OCI-LY3 (cell line): ENCODE results near the gene AKR7A2.
A peak's percentile ranks its signal among the peaks of the same experiment; 100 is the strongest.

Source experiments
- H2AFZ ChIP-seq: fragments of 200-600, 300-600 bp; shearing (Covaris generic); 2 replicates; pipeline ENCODE4 v1.6.0; 2014; ENCODE audit warnings: antibody characterized with exemption, low read depth, low read length
- H3K27ac ChIP-seq: fragments of 200-600, 300-600 bp; sonication (generic); 2 replicates; pipeline ENCODE4 v1.5.1; 2014; ENCODE audit warnings: mild to moderate bottlenecking, low read length, moderate library complexity, mixed read lengths
- H3K27me3 ChIP-seq: fragments of 200-600, 300-600 bp; sonication (generic); 2 replicates; pipeline ENCODE4 v1.6.1; 2014; ENCODE audit warnings: low read depth, low read length, mixed read lengths
- H3K36me3 ChIP-seq: fragments of 200-600, 300-600 bp; sonication (generic); replicated peaks from 2 replicates; pipeline ENCODE3; 2014; ENCODE audit warnings: low read depth, low read length, mixed read lengths
- H3K4me1 ChIP-seq: fragments of 300-600, 200-600 bp; sonication (generic); 2 replicates; pipeline ENCODE4 v1.6.1; 2014; ENCODE audit warnings: low read length, mixed read lengths
- H3K4me2 ChIP-seq: fragments of 200-600, 300-600 bp; sonication (generic); 2 replicates; pipeline ENCODE4 v1.6.1; 2014; ENCODE audit warnings: low read length, mixed read lengths
- H3K4me3 ChIP-seq: fragments of 300-600, 200-600 bp; sonication (generic); 2 replicates; pipeline ENCODE4 v1.5.1; 2014; ENCODE audit warnings: antibody characterized with exemption, mild to moderate bottlenecking, low read length, moderate library complexity
- H3K79me2 ChIP-seq: fragments of 300-600, 200-600 bp; shearing (Covaris generic); 2 replicates; pipeline ENCODE4 v1.6.1; 2014; ENCODE audit warnings: mild to moderate bottlenecking, low read length, mixed read lengths
- H3K9ac ChIP-seq: fragments of 300-600, 200-600 bp; shearing (Covaris generic); 2 replicates; pipeline ENCODE4 v1.6.0; 2014; ENCODE audit warnings: mild to moderate bottlenecking, low read length, moderate library complexity
- H3K9me3 ChIP-seq: fragments of 200-600, 300-600 bp; shearing (Covaris generic); 2 replicates; pipeline ENCODE4 v1.6.1; 2014; ENCODE audit warnings: low read length, mixed read lengths; ENCODE audit not compliant: insufficient read depth
- H4K20me1 ChIP-seq: fragments of 200-600, 300-600 bp; sonication (generic); 2 replicates; pipeline ENCODE4 v1.6.1; 2016; ENCODE audit warnings: low read length, mixed read lengths; ENCODE audit not compliant: insufficient read depth
- CTCF ChIP-seq: fragments of 200-600, 300-600 bp; sonication (generic); IDR thresholded peaks from 2 replicates; pipeline ENCODE4 v1.5.1; 2014; ENCODE audit warnings: antibody characterized with exemption, low read length, low read depth
- EZH2phosphoT487 ChIP-seq: fragments of 200-600 bp; shearing (Covaris generic); IDR thresholded peaks from 2 replicates; pipeline ENCODE4 v1.6.1; 2018; ENCODE audit warnings: antibody characterized with exemption, mixed run types, low read depth

AKR7A2 gene

GRCh38 chr1:19321071-19321470 lies 9.1 kb upstream of the AKR7A2 start:
- Histone ChIP-seq H3K9me3 (no peaks in the 10 kb centered on the region), H2AFZ (no peak overlapping the region), H3K4me3 (no peak overlapping the region), H3K4me1 (peaks cover 6% of the 10 kb centered on the region), H3K27ac (no peak overlapping the region), H3K4me2 (no peak overlapping the region), H3K27me3 (no peaks in the 10 kb centered on the region), H4K20me1 (no peaks in the 10 kb centered on the region), H3K9ac (no peak overlapping the region), H3K79me2 (peaks cover 28% of the 10 kb centered on the region), H3K36me3 (peaks cover 26% of the 10 kb centered on the region)
- no peak for TF ChIP-seq EZH2phosphoT487
- no peak for TF ChIP-seq CTCF

- Histone ChIP-seq H3K36me3 (peaks cover 22% of the 10 kb centered on the region), H3K4me1 (peaks cover 25% of the 10 kb centered on the region), H3K4me3 (no peak overlapping the region), H3K9ac (no peak overlapping the region), H3K79me2 (peaks cover 44% of the 10 kb centered on the region), H4K20me1 (no peaks in the 10 kb centered on the region), H3K9me3 (no peaks in the 10 kb centered on the region), H3K27me3 (no peaks in the 10 kb centered on the region), H2AFZ (no peak overlapping the region), H3K27ac (no peak overlapping the region), H3K4me2 (no peak overlapping the region)
- TF ChIP-seq CTCF = no peak
- no peak for TF ChIP-seq EZH2phosphoT487
Measured at GRCh38 chr1:19319196-19319595, 7.3 kb upstream of the AKR7A2 start.

- Histone ChIP-seq H3K27ac (no peak overlapping the region), H3K27me3 (no peaks in the 10 kb centered on the region), H3K9ac (no peak overlapping the region), H4K20me1 (no peaks in the 10 kb centered on the region), H3K4me2 (no peak overlapping the region), H2AFZ (no peak overlapping the region), H3K9me3 (no peaks in the 10 kb centered on the region), H3K36me3 (peaks cover 20% of the 10 kb centered on the region), H3K4me1 (peaks cover 36% of the 10 kb centered on the region), H3K4me3 (no peak overlapping the region), H3K79me2 (peaks cover 63% of the 10 kb centered on the region)
- TF ChIP-seq EZH2phosphoT487 (no peak), CTCF (no peak)
Measured at GRCh38 chr1:19317126-19317910, 5.4 kb upstream of the AKR7A2 start.

GRCh38 chr1:19315378-19316198 lies 3.6 kb upstream of the AKR7A2 start:
- peak overlapping the region; percentile 82 for H3K4me2 ChIP-seq
- H3K79me2 ChIP-seq = peaks cover 78% of the 10 kb centered on the region
- H3K4me1 ChIP-seq = peaks cover 40% of the 10 kb centered on the region
- H2AFZ ChIP-seq = no peak overlapping the region
- H3K4me3 ChIP-seq = peak overlapping the region; percentile 99
- no peaks in the 10 kb centered on the region for H3K27me3 ChIP-seq
- peaks cover 19% of the 10 kb centered on the region for H3K36me3 ChIP-seq
- TF ChIP-seq CTCF (no peak), EZH2phosphoT487 (no peak)
- peak overlapping the region; percentile 84; the same call in 1 of the 2 replicates for H3K9ac ChIP-seq
- peak overlapping the region; percentile 98 for H3K27ac ChIP-seq
- H3K9me3 ChIP-seq = no peaks in the 10 kb centered on the region
- H4K20me1 ChIP-seq = no peaks in the 10 kb centered on the region
